ENCODE measurements around the gene KLHL13.
"Not testable (repeated sequence)": the region's sequence is repeated elsewhere in the genome, so short reads cannot be mapped to it uniquely, and the experiment has no call there.

KLHL13 gene

GRCh38 chrX:117985241-117985640 lies 131.4 kb downstream of the KLHL13 start:
- no peak for DNase-seq

GRCh38 chrX:117982694-117983392 lies 133.8 kb downstream of the KLHL13 start:
- no peak for DNase-seq

- no peak for DNase-seq
Observed at GRCh38 chrX:117978402-117978801, 138.2 kb downstream of the KLHL13 start.

GRCh38 chrX:117977526-117977925 lies 139.1 kb downstream of the KLHL13 start:
- DNase-seq, result no peak

GRCh38 chrX:117973110-117973807 lies 143.4 kb downstream of the KLHL13 start:
- DNase-seq, result peak; percentile 4

GRCh38 chrX:117972711-117973109 lies 143.9 kb downstream of the KLHL13 start:
- DNase-seq, result peak; percentile 19

GRCh38 chrX:117969782-117970181 lies 146.8 kb downstream of the KLHL13 start:
- peak; percentile 18 for DNase-seq

- peak; percentile 86 for DNase-seq
Observed at GRCh38 chrX:117969328-117969727, 147.3 kb downstream of the KLHL13 start.

GRCh38 chrX:117959045-117959444 lies 157.6 kb downstream of the KLHL13 start:
- DNase-seq, result no peak

GRCh38 chrX:117957128-117957527 lies 159.5 kb downstream of the KLHL13 start:
- no peak for DNase-seq

GRCh38 chrX:117939296-117939695 lies 177.3 kb downstream of the KLHL13 start:
- DNase-seq, result not testable (repeated sequence)

- DNase-seq, result no peak
Observed at GRCh38 chrX:117936118-117936517, 180.5 kb downstream of the KLHL13 start.

GRCh38 chrX:117930116-117930515 lies 186.5 kb downstream of the KLHL13 start:
- DNase-seq, result not testable (repeated sequence)

GRCh38 chrX:117919755-117920154 lies 196.9 kb downstream of the KLHL13 start:
- DNase-seq, result no peak

- DNase-seq, result no peak
Observed at GRCh38 chrX:117910216-117910615, 206.4 kb downstream of the KLHL13 start.

GRCh38 chrX:117898226-117898625 lies 218.4 kb downstream of the KLHL13 start:
- no peak for DNase-seq

GRCh38 chrX:117895418-117895817 lies 221.2 kb downstream of the KLHL13 start:
- no peak for DNase-seq

- no peak for DNase-seq
Observed at GRCh38 chrX:117892469-117892868, 224.1 kb downstream of the KLHL13 start.

- DNase-seq, result no peak
Observed at GRCh38 chrX:117871796-117872195, 244.8 kb downstream of the KLHL13 start.

- DNase-seq, result no peak
Observed at GRCh38 chrX:117860517-117860916, 256.1 kb downstream of the KLHL13 start.

GRCh38 chrX:117854806-117855205 lies 261.8 kb downstream of the KLHL13 start:
- DNase-seq, result no peak

GRCh38 chrX:117851025-117851424 lies 265.6 kb downstream of the KLHL13 start:
- no peak for DNase-seq

Data from NCI-H1436 treated with DMSO at 0.1 percent for 48 hours (cell line).